Kasumi-1 (cell line): ENCODE measurements around the gene KDM1B.
"Not testable (repeated sequence)": the region's sequence is repeated elsewhere in the genome, so short reads cannot be mapped to it uniquely, and the experiment has no call there.

Experiments
- DNase-seq, 2 experiments: peaks; one replicate each; lab custom pipeline; 2025; lab: John Stamatoyannopoulos, UW

The KDM1B gene

DNA sequence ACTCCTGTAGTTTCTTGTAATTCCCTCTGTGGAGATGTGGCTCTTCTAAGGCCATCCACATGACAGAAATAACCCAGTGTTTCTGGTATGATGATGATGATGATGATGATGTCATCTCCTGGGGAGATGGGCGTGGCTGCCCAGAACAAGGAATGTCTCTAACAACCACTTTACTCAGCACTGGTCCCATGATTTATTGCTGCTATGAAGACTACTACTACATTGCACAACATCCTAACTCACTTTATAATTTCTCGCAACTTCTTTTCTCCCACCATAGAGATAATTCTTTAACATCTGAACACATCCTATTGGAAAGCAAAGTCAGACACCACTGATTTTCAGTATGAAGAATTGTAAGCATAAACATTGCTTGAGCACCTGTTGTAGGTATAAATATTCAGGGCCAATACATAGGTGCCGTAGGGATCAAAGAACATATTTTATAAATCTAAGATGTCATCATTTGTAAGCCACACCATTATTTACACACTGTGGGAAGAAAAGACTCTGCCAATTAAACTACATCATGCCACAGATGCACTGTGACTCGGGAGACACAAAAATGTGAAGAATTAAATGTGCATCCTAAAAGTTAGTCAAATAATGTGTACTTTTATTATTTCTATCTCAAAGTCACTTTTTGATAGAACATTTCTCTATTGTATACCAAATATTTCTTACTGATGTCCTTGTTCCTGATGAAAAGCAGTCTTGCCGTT is 6.8 kb upstream of the KDM1B start:
- no peak for DNase-seq

DNA sequence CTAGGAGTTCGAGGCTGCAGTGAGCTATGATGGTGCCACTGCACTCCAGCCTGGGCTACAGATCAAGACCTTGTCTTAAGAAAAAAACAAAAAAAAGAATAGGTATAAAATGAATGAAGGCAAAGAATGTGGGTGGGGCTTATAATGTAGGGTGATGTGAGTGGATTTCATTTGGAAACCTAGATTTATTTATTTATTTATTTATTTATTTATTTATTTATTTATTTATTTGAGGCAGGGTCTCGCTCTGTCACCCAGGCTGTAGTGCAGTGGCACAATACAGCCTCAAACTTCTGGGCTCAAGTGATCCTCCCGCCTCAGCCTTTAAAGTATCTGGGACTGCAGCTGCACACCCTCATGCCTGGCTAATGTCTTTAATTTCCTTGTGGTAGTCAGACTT is 3.8 kb upstream of the KDM1B start:
- DNase-seq, result not testable (repeated sequence)

DNA sequence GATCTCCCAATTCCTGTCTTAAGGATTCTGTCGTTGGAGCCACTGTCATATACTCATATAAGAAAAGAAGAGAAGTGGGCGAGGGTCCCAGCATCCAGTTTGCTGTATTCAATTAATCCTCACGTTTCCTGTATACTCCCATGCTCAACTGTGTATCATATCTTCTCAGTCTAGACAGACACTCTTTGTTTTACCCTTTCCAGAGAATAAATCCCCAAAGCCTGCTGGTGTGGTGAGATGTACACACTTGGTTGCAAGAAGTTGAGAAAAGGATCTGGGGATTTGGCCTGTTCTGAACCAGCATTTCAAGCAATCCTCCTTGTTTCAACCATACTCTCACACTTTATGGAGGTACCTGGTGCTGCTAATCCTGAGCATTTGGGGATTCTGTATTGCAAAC is 3.4 kb upstream of the KDM1B start:
- DNase-seq, result no peak

DNA sequence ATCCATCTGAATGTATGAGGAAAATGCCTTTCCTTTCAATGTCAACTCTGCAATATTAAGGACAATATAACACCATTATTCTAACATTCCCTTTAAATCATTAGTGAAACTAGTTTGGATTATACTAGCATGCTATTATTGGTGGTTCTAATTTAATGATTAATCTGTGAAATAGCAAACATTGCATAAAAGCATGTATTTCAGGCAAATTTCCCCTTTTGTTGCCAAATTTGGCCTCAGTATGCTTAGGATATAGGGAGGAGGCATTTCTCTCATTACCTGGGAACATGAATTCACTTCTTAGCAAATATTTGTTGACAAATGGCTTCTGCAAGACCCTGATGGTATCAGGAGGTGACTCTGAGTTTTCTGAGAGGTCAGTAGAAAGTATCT is 1.9 kb upstream of the KDM1B start:
- no peak for DNase-seq

DNA sequence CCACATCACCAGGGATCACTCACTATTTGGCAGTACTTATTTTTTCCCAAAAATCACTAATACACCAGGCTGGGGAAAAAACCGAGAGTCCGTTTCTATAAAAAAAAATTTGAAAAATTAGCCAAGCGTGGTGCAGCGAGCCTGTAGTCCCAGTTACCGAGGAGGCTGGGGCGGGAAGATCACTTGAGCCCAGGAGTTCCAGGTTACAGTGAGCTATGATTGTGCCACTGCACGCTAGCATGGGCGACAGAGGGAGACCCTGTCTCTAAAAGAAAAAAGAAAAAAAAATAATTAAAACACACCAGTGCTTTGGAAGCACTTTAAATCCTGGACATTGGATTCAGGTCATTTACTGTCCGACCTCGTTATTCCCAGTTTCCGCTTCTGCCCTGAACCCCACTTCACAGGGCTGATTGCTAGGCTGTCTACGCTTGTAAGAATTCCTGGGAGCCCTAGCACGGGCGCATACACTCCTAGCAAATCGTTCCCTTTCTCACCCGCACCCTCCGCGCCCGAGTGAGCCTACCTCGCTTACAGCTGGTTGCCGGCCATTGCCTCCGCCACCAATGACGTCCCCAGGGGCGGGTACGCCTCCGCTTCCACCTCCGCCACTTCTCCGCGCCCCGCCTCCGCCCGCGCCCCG is 594 bp upstream of the KDM1B start, which contains the start of gene TPMT:
TSS of gene TPMT (minus strand) at position 571 of the 643 bp plus-strand sequence. CDS start 5,950 bp downstream, outside the sequence.
- DNase-seq, result no peak

DNA sequence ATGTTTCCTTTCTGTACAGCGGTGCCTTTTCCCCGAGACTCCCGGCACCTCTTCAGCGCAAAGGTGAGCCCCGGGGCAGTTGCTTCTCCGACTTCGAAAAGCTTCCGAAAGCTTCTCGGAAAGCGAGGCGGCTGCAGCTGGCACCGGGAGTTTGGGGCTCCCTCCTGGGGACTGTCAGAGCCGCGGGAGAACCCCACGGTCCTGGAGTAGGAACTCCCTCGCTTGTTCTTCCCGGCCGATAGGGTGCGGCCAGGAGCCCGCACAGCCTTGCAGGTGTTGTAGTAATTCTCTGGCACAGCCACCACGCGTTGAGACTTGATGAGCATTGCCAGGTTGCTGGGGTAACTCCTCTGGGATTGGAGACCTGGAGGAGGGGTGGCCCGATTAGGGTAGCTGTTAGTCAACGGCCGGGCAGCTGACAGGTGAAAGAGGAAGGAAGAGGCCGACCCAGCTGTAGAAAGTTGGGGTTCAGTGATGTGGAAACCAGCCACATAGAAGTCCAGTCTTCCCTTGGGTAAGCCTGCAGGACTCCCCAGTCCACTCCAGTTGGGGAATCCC is 721 bp downstream of the KDM1B start:
- peak; percentile 48 for DNase-seq

DNA sequence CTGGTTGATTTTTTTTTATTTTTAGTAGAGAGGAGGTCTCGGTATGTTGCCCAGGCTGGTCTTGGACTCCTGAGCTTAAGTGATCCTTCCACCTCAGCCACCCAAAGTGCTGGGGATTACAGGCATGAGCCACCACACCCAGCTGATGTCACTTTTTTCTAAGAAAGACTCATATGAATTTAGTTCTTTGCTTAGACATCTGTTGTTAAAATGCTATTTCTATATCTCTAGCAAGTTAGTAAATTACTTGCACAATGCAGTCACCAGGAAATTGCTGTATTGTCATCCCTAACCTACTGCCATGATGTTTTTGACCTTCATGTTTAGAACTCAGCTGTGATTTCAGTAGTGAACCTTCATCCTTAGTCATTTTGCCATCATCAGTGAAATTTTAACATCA is 5.7 kb downstream of the KDM1B start:
- DNase-seq, result no peak

DNA sequence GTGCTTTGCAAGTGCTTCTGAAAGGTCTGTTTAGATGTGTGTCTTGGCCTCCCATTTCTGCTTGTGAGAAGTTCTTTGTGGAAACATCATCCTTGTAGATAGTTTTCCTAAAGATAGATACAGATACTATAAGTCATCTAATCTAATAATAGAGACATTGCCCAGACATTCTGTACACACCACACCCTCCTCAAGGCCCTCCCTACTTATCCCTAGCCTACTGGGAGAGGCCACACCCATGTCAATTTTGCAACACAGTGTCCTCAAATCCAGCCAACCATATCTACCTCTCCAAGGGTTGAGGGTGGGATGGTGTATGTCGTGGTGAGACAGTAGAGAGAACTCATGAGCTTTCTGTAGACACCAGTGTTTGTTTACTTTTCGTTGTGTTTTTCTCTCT is 6.2 kb downstream of the KDM1B start:
- DNase-seq, result no peak

DNA sequence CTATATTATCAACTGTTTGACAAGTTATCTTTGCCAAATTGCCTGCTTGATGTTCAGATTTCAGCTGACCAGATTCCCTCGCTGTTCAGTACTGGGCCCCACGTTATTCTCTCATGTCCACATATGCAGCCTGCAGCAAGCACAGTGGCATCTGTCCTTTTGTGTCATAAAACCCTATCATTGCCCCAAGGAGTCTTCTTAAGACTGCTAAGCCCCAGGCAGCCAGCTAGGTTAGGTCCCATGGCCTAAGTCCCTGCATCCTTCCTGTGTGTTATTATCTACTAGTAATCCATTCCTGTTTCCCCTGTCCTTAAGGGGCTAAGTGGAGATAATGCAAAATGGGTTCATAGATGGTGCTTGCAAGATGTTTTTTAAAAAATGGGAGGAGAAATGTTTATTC is 7.2 kb downstream of the KDM1B start:
- no peak for DNase-seq

DNA sequence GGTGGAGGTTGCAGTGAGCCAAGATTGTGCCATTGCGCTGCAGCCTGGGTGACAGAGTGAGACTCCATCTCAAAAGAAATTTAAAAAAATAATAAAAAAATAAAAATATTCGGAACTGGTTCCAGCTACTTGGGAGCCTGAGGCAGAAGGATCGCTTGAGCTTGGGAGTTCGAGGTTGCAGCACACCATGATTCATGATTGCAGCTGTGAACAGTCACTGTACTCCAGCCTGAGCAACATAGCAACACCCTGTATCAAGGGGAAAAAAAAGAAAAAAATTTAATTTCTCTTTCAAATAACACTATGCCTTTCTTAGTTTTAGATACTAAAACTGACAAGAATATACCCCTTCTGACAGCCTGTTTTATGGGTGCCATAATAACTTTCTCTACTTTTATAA is 10.5 kb downstream of the KDM1B start:
- no peak for DNase-seq

DNA sequence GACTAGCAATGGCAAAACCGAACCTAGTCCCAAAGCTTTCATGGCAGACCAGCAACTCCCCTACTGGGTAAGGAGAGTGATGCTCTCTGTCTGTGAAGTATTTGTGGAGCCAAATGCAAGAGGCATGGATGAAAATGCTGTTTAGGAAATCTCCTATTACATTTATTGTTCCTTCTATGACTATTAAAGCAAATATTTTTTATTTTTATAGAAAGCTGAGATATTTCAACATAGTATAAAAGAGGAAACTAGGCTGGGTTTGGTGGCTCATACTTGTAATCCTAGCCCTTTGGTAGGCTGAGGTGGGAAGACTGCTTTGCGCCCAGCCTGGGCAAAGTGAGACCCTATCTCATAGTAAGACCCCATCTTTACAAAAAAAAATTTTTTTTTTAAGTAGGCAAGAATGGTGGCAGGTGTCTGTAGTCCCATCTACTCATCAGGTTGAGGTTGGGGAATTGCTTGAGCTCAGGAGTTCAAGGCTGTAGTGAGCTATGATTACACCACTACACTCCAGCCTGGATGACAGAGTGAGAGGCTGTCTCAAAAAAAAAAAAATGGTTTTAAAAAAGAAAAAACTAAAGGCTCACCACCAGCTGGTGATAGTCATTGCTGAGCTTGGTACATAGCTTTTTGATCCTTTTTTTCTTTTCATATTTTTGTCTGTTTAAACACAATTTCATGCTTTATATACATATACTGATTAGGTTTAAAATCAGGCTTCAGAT is 11.3 kb downstream of the KDM1B start:
- no peak for DNase-seq

DNA sequence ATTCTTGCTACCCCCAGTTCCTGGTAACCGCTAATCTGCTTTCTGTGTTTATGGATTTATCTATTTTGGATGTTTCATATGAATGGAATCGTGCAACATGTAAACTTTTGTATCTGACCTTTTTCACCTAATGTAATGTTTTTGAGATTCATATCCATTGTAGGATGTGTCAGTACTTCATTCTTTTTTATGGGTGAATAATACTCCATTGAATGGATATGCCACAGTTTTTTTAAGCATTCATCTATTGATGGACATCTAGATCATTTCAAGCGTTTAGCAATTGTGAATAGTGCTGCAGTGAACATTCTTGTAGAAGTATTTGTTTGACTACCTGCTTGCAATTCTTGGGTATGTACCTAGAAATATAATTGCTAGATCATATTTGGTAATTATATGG is 13.0 kb downstream of the KDM1B start:
- DNase-seq, result no peak

DNA sequence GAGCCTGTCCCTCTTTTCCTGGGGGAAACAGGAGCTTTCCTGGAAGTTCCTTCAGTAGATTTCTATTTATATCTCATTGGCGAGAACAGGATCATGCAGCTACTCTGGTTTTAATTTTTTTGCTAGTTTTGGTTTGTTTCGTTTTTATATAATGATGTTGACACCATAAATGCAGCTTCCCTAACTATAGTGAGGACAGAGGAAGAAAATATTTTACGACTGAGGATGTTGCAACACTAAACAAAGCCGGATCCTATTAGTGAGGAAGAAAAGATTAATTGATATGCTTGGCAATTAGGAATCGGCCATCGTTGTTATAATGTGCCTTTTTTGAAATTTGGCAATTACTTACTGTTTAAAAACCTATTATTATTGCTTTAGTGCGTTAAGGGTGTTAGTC is 16.6 kb downstream of the KDM1B start:
- no peak for DNase-seq

DNA sequence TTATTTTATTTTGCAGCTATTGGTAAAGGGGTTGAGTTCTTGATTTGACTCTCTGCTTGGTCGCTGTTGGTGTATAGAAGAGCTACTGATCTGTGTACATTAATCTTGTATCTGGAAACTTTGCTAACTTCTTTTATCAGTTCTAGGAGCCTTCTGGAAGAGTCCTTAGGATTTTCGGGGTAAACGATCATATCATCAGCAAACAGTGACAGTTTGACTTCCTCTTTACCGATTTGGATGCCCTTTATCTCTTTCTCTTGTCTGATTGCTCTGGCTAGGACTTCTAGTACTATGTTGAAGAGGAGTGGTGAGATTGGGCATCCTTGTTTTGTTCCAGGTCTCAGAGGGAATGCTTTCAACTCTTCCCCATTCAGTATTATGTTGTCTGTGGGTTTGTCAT is 21.0 kb downstream of the KDM1B start:
- DNase-seq, result not testable (repeated sequence)

DNA sequence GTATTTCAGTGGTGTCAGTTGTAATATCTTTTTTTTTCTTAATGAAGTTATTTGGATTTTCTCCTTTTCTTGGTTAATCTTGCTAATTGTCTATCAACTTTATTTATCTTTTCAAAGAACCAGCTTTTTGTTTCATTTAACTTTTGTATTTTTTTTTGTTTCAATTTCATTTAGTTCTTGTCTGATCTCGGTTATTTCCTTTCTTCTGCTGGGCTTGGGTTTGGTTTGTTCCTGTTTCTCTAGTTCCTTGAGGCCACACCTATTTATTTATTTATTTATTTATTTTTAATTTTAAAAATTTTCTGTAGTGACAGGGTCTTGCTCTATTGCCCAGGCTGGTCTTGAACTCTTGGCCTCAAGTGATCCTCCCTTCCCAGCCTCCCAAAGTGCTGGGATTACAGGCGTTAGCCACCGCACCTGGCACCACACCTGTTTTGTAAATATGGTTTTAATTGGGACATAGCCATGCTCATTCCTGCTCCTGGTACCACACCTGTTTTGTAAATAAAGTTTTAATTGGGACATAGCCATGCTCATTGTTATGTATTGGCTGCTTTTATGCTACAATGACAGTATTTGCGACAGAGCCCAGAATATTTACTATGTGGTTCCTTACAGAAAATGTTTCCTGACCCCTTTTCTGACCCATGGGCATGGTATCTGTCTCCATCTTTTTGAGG is 22.2 kb downstream of the KDM1B start:
- DNase-seq, result no peak

DNA sequence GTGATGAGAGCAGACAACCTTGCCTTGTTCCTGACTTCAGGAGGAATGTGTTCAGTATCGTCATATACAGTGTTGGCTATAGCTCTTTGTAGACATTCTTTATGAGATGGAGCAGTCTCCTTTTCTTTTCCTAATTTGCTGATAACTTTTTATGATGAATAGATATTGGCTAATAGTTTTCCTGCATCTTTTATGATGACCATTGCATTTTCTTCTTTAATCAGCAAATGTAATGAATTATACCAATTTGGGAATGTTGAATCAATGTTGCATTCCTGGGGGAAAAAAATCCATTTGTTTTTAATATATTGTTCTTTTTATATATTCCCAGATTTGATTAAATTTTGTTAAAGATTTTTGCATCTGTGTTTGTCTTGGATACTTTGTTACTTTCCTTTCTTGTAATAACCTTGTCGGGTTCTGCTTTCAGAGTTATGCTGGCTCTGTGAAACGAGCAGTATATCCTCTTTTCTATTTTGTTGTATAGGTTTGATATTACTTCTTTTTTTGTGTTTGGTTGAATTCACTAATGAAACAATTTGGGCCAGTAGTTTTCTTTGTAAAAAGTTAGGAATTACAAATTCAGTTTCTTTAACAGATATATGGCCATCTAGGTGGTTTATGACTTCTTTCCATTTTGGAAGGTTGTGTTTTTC is 23.9 kb downstream of the KDM1B start:
- no peak for DNase-seq

DNA sequence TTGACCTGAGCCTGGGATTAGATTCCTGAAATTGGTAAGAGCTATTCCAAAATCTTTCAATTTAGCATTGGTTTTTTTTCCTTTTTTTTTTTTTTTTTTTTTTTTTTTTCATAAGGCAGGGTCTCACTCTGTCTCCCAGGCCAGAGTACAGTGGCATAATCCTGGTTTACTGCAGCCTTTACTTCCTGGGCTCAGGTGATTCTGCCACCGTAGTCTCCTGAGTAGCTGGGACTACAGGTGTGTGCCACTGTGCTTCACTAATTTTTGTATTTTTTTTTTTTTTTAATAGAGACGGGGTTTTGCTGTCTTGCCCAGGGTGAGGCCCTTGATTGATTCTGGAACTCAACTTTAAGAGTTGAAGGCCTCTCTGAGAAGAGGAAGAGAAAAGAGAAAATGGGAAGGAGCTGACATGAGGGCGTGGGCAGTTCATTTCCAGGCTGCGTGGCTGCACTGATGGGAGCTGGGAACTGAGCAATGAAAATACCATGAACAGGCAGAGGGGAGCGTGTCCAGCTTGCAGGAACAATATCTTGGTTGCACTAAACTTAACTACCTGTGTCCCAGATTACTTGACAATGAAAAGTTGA is 24.6 kb downstream of the KDM1B start:
- DNase-seq, result peak; percentile 7 to 18

DNA sequence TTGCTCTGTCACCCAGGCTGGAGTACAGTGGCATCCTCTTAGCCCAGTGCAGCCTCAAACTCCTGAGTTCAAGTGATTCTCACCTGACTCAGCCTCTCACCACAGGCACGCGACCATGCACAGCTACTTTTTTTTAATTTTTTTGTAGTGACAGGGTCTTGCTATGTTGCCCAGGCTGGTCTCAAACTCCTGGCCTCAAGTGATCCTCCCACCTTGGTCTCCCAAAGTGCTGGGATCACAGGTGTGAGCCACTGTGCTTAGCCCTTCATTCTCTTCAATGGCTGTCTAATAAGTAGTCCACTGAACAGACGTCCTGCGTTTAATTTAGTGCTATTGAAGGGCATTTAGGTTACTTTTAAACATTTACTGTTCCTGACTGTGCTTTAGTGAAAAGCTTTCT is 27.3 kb downstream of the KDM1B start:
- DNase-seq, result no peak

DNA sequence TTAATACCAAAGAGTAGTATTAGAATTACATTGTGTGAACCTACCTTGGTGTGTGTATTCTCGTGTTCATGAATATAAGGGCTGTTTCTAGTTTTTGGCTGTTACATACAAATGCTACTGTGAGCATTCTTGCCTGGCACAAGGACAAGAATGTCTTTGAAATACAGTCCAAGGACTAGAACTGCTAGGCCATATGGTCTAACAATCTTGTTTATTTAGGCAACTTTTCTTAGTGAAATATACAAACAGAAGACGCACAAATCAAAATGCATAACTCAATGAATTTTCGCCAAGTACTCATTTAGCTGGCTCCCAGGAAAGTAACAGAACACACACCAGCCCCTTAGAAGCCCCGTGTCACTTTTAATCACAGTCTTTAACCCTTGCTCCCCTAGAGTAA is 28.5 kb downstream of the KDM1B start:
- DNase-seq, result no peak

DNA sequence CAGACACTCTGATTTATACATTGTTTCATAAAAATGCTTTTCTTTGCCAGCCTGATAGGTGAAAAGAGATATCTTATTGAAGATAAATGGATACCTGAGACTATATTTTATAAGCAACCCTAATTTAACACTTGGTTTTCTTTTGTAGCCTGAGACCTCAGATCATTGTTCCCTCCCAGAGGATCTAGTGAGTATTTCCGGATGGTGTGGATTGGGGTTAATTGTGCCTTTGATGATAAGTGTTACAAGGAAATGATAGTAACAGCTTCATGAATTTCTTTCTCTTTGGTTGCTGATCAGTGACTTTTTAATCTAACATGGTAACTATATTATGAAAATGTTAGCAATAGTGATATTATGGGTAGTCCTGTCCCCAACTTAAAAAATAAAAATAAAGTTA is 30.4 kb downstream of the KDM1B start:
- no peak for DNase-seq

DNA sequence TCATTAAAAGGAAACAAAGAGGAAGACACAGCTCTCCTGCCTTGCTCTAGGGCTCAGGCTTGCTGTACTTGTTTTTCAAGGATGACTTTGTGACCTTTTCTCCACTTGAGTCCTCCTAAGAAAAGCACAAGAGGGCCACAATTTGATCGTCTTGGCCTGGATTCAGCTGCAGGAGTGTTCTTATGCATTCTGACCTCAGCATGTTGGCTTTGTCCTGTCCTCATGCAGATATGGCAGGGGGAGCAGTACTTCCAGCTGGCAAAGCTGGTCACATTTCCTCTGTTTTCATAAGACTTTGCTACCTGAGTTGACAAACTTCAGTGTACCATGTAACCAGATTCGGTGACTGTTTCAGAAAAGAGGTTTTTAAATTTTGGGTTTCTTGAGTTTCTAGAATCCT is 30.8 kb downstream of the KDM1B start:
- DNase-seq, result no peak
